HepG2 (cell line): ENCODE results near the gene SRRM2. TPM values are rescaled to one million over a fixed set of nuclear protein-coding genes. Genes with fewer than 3 reads are reported as not detected.

Experiments used
- ATAC-seq: fragments of 200-7000 bp; cut with Tn5 transposase; 3 replicates; pipeline ENCODE4 v1.9.1; 2020; ENCODE audit warnings: mild to moderate bottlenecking, moderate library complexity
- BruUV-seq: library from RNA; stranded (reverse); fragments of 400-500 nt; replicated peaks from 2 replicates; lab custom pipeline; 2021; lab: Mats Ljungman, UMichigan
- CTCF ChIA-PET: fragments of 300-600 bp; formaldehyde crosslinking; extraction: SDS; loops from one replicate; lab custom pipeline; 2021; ENCODE audit warnings: low total read pairs, inconsistent platforms, low intra/inter-chr PET ratio; lab: Yijun Ruan, JAX
- POLR2A ChIA-PET: fragments of 350-600 bp; sonication (Branson Sonifier 250); formaldehyde crosslinking; loops from one replicate; lab custom pipeline; 2020; ENCODE audit warnings: antibody characterized with exemption, inconsistent platforms; lab: Yijun Ruan, JAX
- DNase-seq: peaks from one replicate; pipeline ENCODE4 v3.0.0-alpha.2; 2015; ENCODE audit warnings: low spot score
- FAIRE-seq: peaks from 3 replicates; lab custom pipeline; 2011; peaks lifted over from hg19 to GRCh38; lab: Jason Lieb, UNC
- H2AFZ ChIP-seq: one replicate; pipeline ENCODE4 v1.6.1; 2011; ENCODE audit warnings: low read length, inconsistent platforms
- H3K27ac ChIP-seq: fragments of 300-600 bp; 3 replicates; pipeline ENCODE4 v1.8.0; 2011; ENCODE audit warnings: mixed run types, mild to moderate bottlenecking, mixed read lengths, low read length, inconsistent platforms; ENCODE audit not compliant: insufficient read depth; ENCODE audit errors: extremely low read length
- H3K27me3 ChIP-seq, 2 experiments: fragments of 200-600 bp in 1 of 2; 2 replicates in 1 of 2; 3 replicates in 1 of 2; pipeline versions ENCODE4 v1.6.0 to v1.8.0; 2011; ENCODE audit warnings: low read length in 2 of 2, mild to moderate bottlenecking in 2 of 2, moderate library complexity in 2 of 2, inconsistent platforms in 1 of 2; ENCODE audit not compliant: insufficient read depth in 2 of 2, control insufficient read depth in 1 of 2
- H3K36me3 ChIP-seq, 2 experiments: fragments of 200-600 bp in 1 of 2; replicated peaks in 1 of 2; 2 replicates in 1 of 2; 3 replicates in 1 of 2; pipeline versions ENCODE4 v1.5.1 to v1.8.0; 2011; ENCODE audit warnings: low read length in 2 of 2, inconsistent platforms in 1 of 2; ENCODE audit not compliant: insufficient read depth in 2 of 2, control insufficient read depth in 1 of 2
- H3K4me1 ChIP-seq: 2 replicates; pipeline ENCODE4 v1.5.1; 2012; ENCODE audit warnings: low read length, inconsistent platforms; ENCODE audit not compliant: insufficient read depth
- H3K4me2 ChIP-seq: 2 replicates; pipeline ENCODE4 v1.6.0; 2011; ENCODE audit warnings: low read depth, low read length, inconsistent platforms
- H3K4me3 ChIP-seq, 3 experiments: fragments of 200-600 bp in 1 of 3; sonication (generic), shearing (Covaris generic) in 1 of 3; replicated peaks in 1 of 3; 2 replicates each; pipeline ENCODE4 v1.5.1; 2011 to 2016; ENCODE audit warnings: low read length in 3 of 3, inconsistent platforms in 2 of 3, low read depth in 2 of 3, mild to moderate bottlenecking in 2 of 3, control low read depth in 1 of 3, mixed read lengths in 1 of 3; ENCODE audit not compliant: insufficient read depth in 1 of 3
- H3K79me2 ChIP-seq: one replicate; pipeline ENCODE4 v1.6.1; 2011; ENCODE audit warnings: low read length, inconsistent platforms; ENCODE audit not compliant: insufficient read depth
- H3K9ac ChIP-seq: 2 replicates; pipeline ENCODE4 v1.6.0; 2011; ENCODE audit warnings: mild to moderate bottlenecking, low read depth, low read length, inconsistent platforms; ENCODE audit not compliant: insufficient read depth
- H3K9me3 ChIP-seq: 2 replicates; pipeline ENCODE4 v1.5.1; 2012; ENCODE audit warnings: mild to moderate bottlenecking, low read length
- H4K20me1 ChIP-seq: 2 replicates; pipeline ENCODE4 v1.6.0; 2011; ENCODE audit warnings: inconsistent platforms, mild to moderate bottlenecking, low read length, moderate library complexity; ENCODE audit not compliant: insufficient read depth
- ZFAT ChIP-seq: sonication (generic); formaldehyde crosslinking; conservative IDR thresholded peaks from 2 replicates; pipeline ENCODE4 v1.8.1; 2023; ENCODE audit warnings: missing genetic modification reagents, inconsistent platforms
- ZNF234 ChIP-seq: sonication (generic); formaldehyde crosslinking; conservative IDR thresholded peaks from 2 replicates; pipeline ENCODE4 v1.5.1; 2020; ENCODE audit warnings: mild to moderate bottlenecking, missing genetic modification reagents
- ZNF331 ChIP-seq: sonication (generic); formaldehyde crosslinking; IDR thresholded peaks from 2 replicates; pipeline ENCODE4 v1.4.0; 2020; ENCODE audit warnings: missing genetic modification reagents
- ZNF484 ChIP-seq: sonication (generic); formaldehyde crosslinking; IDR thresholded peaks from 2 replicates; pipeline ENCODE4 v1.5.1; 2020; ENCODE audit warnings: mild to moderate bottlenecking, low read depth, missing genetic modification reagents, borderline replicate concordance
- whole genome bisulfite sequencing: methylation state at CpG from one replicate; pipeline ENCODE4 v1.1.6; 2017; ENCODE audit warnings: low lambda C conversion rate; 5-methylcytosine and 5-hydroxymethylcytosine counted together
- in situ Hi-C: cut with HindIII; loops from 2 replicates; pipeline ENCODE4 v1.10.0; 2017; ENCODE audit warnings: low pct_unique_long_range_greater_than_20kb; ENCODE audit not compliant: extremely low pct_ligation_motif_present
- intact Hi-C: fragments of 100-400 bp; cut with micrococcal nuclease; formaldehyde crosslinking; loops from one replicate; pipeline ENCODE4 v1.10.0; 2022; ENCODE audit not compliant: unreplicated experiment
- polyA plus RNA-seq, 8 experiments: library from polyadenylated mRNA; depleted of rRNA in 3 of 8; stranded (reverse) in 7 of 8; unstranded in 1 of 8; fragments of >200 nt; fragmentation: Illumina TruSeq in 4 of 8; extraction: Trizol in 4 of 8; gene quantifications; 2 replicates each; pipeline versions ENCODE4 v1.2.1 to v1.2.3, GENCODE V29; 2011 to 2016; ENCODE audit warnings: low read depth in 4 of 8, missing spikeins in 1 of 8, mixed read lengths in 1 of 8; ENCODE audit not compliant: insufficient read depth in 1 of 8
- total RNA-seq, 5 experiments: library from RNA; depleted of rRNA; stranded (reverse); fragments of >200 nt; fragmentation: Illumina TruSeq; extraction: Trizol; gene quantifications; 2 replicates each; pipeline ENCODE4 v1.2.3, GENCODE V29; 2016; ENCODE audit warnings: low read depth in 1 of 5
- TF ChIP-seq, protein P1 (sequence below): sonication (generic); formaldehyde crosslinking; IDR thresholded peaks from 2 replicates; pipeline ENCODE4 v1.8.1; 2023; ENCODE audit warnings: missing genetic modification reagents, inconsistent platforms, borderline replicate concordance
- TF ChIP-seq, protein P2 (sequence below): sonication (generic); formaldehyde crosslinking; IDR thresholded peaks from 2 replicates; pipeline ENCODE4 v1.5.1; 2020; ENCODE audit warnings: mild to moderate bottlenecking, missing genetic modification reagents, borderline replicate concordance
- TF ChIP-seq, protein P3 (sequence below): IDR thresholded peaks from 2 replicates; pipeline ENCODE4 v1.6.1; 2012; ENCODE audit warnings: inconsistent platforms

SRRM2 gene
- total and polyA plus RNA-seq, 2 of the 13 experiments (the other 11 are each of a cell fraction or from before 2014, with no cell fraction given), result 50.4 to 112 TPM

DNA sequence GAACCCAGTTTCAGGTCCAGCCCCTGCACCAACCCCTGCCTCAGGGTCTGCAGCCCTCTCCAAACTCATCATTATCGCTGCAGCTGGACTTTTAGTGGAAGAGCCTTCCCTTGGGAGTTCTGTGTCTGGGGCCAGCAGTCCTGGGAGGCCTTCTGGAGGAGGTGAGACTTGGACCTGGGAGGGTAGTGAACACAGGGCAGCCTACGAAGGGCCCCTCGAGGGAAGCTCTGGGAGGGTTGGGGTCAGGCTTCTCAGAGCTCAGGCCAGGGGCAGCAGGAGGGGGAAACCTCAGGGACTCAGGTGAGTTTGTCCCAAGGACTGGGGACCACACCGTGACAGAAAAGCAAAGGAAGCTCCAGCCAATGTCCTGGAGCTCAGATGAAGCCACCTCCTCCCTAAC is 11.3 kb upstream of the SRRM2 start:
- POLR2A ChIA-PET, result interaction anchor here (1.0 to 4.4 kb wide), 4 partner anchors 11 to 68 kb away, joined by 3 to 43 read pairs (median 7); partner anchors contain the start of genes ELOB and SRRM2
- FAIRE-seq (no peak), ATAC-seq (no peak)
- intact Hi-C loops (no loop called here), in situ Hi-C loops (no loop called here)
- peaks cover 40% of the 10 kb centered on the region for H3K4me1 ChIP-seq
- 86% methylated on average over 4 of the region's 4 CpGs for WGBS
- no peaks in the 10 kb centered on the region for H3K27me3 ChIP-seq
- H3K4me3 ChIP-seq, result no peak overlapping the region
- H4K20me1 ChIP-seq, result no peaks in the 10 kb centered on the region
- no peak overlapping the region for H3K4me2 ChIP-seq
- H3K27ac ChIP-seq, result no peak overlapping the region
- H3K9ac ChIP-seq, result no peak overlapping the region
- no peak for TF ChIP-seq ZNF484
- TF ChIP-seq ZNF234 (CRISPR knock-in tag), result no peak
- TF ChIP-seq, protein P1, sequence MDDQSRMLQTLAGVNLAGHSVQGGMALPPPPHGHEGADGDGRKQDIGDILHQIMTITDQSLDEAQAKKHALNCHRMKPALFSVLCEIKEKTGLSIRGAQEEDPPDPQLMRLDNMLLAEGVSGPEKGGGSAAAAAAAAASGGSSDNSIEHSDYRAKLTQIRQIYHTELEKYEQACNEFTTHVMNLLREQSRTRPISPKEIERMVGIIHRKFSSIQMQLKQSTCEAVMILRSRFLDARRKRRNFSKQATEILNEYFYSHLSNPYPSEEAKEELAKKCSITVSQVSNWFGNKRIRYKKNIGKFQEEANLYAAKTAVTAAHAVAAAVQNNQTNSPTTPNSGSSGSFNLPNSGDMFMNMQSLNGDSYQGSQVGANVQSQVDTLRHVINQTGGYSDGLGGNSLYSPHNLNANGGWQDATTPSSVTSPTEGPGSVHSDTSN (CRISPR knock-in tag), result no peak
- TF ChIP-seq, protein P2, sequence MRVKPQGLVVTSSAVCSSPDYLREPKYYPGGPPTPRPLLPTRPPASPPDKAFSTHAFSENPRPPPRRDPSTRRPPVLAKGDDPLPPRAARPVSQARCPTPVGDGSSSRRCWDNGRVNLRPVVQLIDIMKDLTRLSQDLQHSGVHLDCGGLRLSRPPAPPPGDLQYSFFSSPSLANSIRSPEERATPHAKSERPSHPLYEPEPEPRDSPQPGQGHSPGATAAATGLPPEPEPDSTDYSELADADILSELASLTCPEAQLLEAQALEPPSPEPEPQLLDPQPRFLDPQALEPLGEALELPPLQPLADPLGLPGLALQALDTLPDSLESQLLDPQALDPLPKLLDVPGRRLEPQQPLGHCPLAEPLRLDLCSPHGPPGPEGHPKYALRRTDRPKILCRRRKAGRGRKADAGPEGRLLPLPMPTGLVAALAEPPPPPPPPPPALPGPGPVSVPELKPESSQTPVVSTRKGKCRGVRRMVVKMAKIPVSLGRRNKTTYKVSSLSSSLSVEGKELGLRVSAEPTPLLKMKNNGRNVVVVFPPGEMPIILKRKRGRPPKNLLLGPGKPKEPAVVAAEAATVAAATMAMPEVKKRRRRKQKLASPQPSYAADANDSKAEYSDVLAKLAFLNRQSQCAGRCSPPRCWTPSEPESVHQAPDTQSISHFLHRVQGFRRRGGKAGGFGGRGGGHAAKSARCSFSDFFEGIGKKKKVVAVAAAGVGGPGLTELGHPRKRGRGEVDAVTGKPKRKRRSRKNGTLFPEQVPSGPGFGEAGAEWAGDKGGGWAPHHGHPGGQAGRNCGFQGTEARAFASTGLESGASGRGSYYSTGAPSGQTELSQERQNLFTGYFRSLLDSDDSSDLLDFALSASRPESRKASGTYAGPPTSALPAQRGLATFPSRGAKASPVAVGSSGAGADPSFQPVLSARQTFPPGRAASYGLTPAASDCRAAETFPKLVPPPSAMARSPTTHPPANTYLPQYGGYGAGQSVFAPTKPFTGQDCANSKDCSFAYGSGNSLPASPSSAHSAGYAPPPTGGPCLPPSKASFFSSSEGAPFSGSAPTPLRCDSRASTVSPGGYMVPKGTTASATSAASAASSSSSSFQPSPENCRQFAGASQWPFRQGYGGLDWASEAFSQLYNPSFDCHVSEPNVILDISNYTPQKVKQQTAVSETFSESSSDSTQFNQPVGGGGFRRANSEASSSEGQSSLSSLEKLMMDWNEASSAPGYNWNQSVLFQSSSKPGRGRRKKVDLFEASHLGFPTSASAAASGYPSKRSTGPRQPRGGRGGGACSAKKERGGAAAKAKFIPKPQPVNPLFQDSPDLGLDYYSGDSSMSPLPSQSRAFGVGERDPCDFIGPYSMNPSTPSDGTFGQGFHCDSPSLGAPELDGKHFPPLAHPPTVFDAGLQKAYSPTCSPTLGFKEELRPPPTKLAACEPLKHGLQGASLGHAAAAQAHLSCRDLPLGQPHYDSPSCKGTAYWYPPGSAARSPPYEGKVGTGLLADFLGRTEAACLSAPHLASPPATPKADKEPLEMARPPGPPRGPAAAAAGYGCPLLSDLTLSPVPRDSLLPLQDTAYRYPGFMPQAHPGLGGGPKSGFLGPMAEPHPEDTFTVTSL (CRISPR knock-in tag), result no peak
- TF ChIP-seq ZNF331 (CRISPR knock-in tag), result no peak
- TF ChIP-seq, protein P3, sequence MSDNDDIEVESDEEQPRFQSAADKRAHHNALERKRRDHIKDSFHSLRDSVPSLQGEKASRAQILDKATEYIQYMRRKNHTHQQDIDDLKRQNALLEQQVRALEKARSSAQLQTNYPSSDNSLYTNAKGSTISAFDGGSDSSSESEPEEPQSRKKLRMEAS, result no peak
- no peak for TF ChIP-seq ZFAT (CRISPR knock-in tag)
- TF ChIP-seq, all 625 proteins: peak for 0
- Histone ChIP-seq H2AFZ (no peak overlapping the region), H3K36me3 (no peaks in the 10 kb centered on the region), H3K79me2 (no peaks in the 10 kb centered on the region), H3K9me3 (no peaks in the 10 kb centered on the region)
- CTCF ChIA-PET, result no interaction called here
- no peak for DNase-seq
- BruUV-seq, result no TSS peak
